ENCODE results near the gene GAR1. TPM values are rescaled to one million over a fixed set of nuclear protein-coding genes. Genes with fewer than 3 reads are reported as not detected.

Gene GAR1
- total RNA-seq, 5 donors from 2014 or later (not counting 1 experiment from before 2014, with no cell fraction given) = 8.1 to 13.9 (median 12.9) TPM

- DNase-seq (no peak), ATAC-seq (replicated peaks in 1 of 4) (no peak)
- Histone ChIP-seq H3K27me3 (replicated peaks in 1 of 2; ENCODE audit: control insufficient read depth in 2 of 2, extremely low read depth in 1 of 2, insufficient read depth in 2 of 2, low read length in 1 of 2) (no peaks in the 10 kb centered on the region), H3K36me3 (ENCODE audit: control insufficient read depth in 2 of 2, extremely low read depth in 1 of 2, insufficient read depth in 1 of 2, low read length in 1 of 2) (no peaks in the 10 kb centered on the region), H3K27ac (ENCODE audit: low read length) (no peak overlapping the region), H3K4me3 (ENCODE audit: control insufficient read depth in 1 of 2, extremely low read depth in 1 of 2, low read length in 1 of 2) (no peak overlapping the region), H3K9me3 (no peaks in the 10 kb centered on the region), H3K4me1 (ENCODE audit: control insufficient read depth in 1 of 2, extremely low read depth in 1 of 2, insufficient read depth in 2 of 2, low read length in 2 of 2) (no peaks in the 10 kb centered on the region)
- Mint-ChIP-seq H3K36me3 (no peaks in the 10 kb centered on the region), H3K27ac (no peak overlapping the region), H3K9me3 (peaks cover 0 to 8% (median 4%) of the 10 kb centered on the region in 3 donors), H3K4me3 (no peak overlapping the region), H3K27me3 (peaks cover 3% of the 10 kb centered on the region in 2 donors), H3K4me1 (no peaks in the 10 kb centered on the region)
- WGBS (ENCODE audit: insufficient coverage) = 50% methylated on average over 1 of the region's 4 CpGs
- ChIA-PET CTCF (interaction anchor here in 1 of 2 donors (0.5 kb wide), 1 partner anchor 130 kb away, joined by 4 read pairs; no protein-coding TSS in a partner anchor), POLR2A (no interaction called here)
These were observed 14.3 kb upstream of the GAR1 start for GRCh38 chr4:109801099-109801789.

- Histone ChIP-seq H3K9me3 (no peaks in the 10 kb centered on the region), H3K27ac (ENCODE audit: low read length) (no peak within 1 kb of the TSS), H3K4me3 (ENCODE audit: control insufficient read depth in 1 of 2, extremely low read depth in 1 of 2, low read length in 1 of 2) (no peak within 1 kb of the TSS), H3K27me3 (replicated peaks in 1 of 2; ENCODE audit: control insufficient read depth in 2 of 2, extremely low read depth in 1 of 2, insufficient read depth in 2 of 2, low read length in 1 of 2) (no peaks in the 10 kb centered on the region), H3K36me3 (ENCODE audit: control insufficient read depth in 2 of 2, extremely low read depth in 1 of 2, insufficient read depth in 1 of 2, low read length in 1 of 2) (no peaks in the 10 kb centered on the region), H3K4me1 (ENCODE audit: control insufficient read depth in 1 of 2, extremely low read depth in 1 of 2, insufficient read depth in 2 of 2, low read length in 2 of 2) (no peaks in the 10 kb centered on the region)
- Mint-ChIP-seq H3K27me3 (peaks cover 3 to 5% of the 10 kb centered on the region in 2 donors), H3K4me1 (no peaks in the 10 kb centered on the region), H3K27ac (no peak within 1 kb of the TSS), H3K36me3 (no peaks in the 10 kb centered on the region), H3K4me3 (no peak within 1 kb of the TSS), H3K9me3 (peaks cover 0 to 3% (median 0%) of the 10 kb centered on the region in 3 donors)
- WGBS (ENCODE audit: insufficient coverage) = no CpG with 5 or more reads among the region's 2 CpGs
- ChIA-PET POLR2A (interaction anchor here in 1 of 2 donors (0.7 kb wide), 1 partner anchor 111 kb away, joined by 6 read pairs; no protein-coding TSS in a partner anchor), CTCF (no interaction called here)
- ATAC-seq (replicated peaks in 1 of 4) = no peak
- DNase-seq = no peak
These were observed 13.7 kb upstream of the GAR1 start, which contains the start of gene CFI for GRCh38 chr4:109801895-109802319. TSS of gene CFI (minus strand) at chr4:109801999. CDS start at chr4:109801971, 28 bp downstream.

- CTCF ChIA-PET = interaction anchor here (0.5 to 1.2 kb wide), 3 partner anchors 74 to 714 kb away, joined by 3 to 4 read pairs (median 3); partner anchors contain the start of gene PLA2G12A (in 1 of the 2)
- no CpG with 5 or more reads among the region's 4 CpGs for WGBS (ENCODE audit: insufficient coverage)
These were observed 11.5 kb upstream of the GAR1 start for GRCh38 chr4:109803924-109804571.

DNA sequence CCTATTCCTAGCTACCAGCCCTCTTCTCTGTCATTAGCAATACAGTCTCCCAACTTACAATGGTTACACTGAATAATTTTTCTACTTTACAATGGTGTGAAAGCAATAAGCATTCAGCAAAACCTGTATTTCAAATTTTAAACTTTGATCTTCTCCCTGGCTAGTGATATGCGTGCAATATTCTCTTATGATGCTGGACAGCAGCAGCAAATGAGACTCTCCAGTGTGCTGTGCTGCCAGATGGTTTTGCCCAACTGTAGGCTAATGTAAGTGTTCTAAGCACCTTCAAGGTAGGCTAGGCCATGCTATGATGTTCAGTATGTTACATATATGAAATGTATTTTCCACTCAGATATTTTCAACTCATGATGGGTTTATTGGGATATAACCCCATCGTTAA, 5.9 kb upstream of the GAR1 start:
- no peak for ATAC-seq (replicated peaks in 1 of 4)
- POLR2A ChIA-PET = no interaction called here

More at GRCh38 chr4:109803924-109804571, 11.5 kb upstream of the GAR1 start:
- H3K27me3 ChIP-seq (replicated peaks in 1 of 2; ENCODE audit: control insufficient read depth in 2 of 2, extremely low read depth in 1 of 2, insufficient read depth in 2 of 2, low read length in 1 of 2) = no peaks in the 10 kb centered on the region
- H3K4me3 ChIP-seq (ENCODE audit: control insufficient read depth in 1 of 2, extremely low read depth in 1 of 2, low read length in 1 of 2) = no peak overlapping the region
- H3K27ac ChIP-seq (ENCODE audit: low read length) = no peak overlapping the region
- peak in 5 of 35 experiments; percentile 2 to 59 (median 6) for DNase-seq
- no peaks in the 10 kb centered on the region for H3K9me3 ChIP-seq
- no peaks in the 10 kb centered on the region for H3K4me1 ChIP-seq (ENCODE audit: control insufficient read depth in 1 of 2, extremely low read depth in 1 of 2, insufficient read depth in 2 of 2, low read length in 2 of 2)
- H3K36me3 Mint-ChIP-seq = no peaks in the 10 kb centered on the region
- POLR2A ChIA-PET = no interaction called here
- H3K36me3 ChIP-seq (ENCODE audit: control insufficient read depth in 2 of 2, extremely low read depth in 1 of 2, insufficient read depth in 1 of 2, low read length in 1 of 2) = no peaks in the 10 kb centered on the region
- H3K4me3 Mint-ChIP-seq = no peak overlapping the region
- H3K4me1 Mint-ChIP-seq = no peaks in the 10 kb centered on the region
- H3K27me3 Mint-ChIP-seq = peaks cover 5 to 8% of the 10 kb centered on the region in 2 donors
- ATAC-seq (replicated peaks in 1 of 4) = peak in 2 of 4 experiments; percentile 40 to 43
- H3K27ac Mint-ChIP-seq = no peak overlapping the region
- H3K9me3 Mint-ChIP-seq = no peaks in the 10 kb centered on the region

GRCh38 chr4:109810552-109811387, 4.8 kb upstream of the GAR1 start:
- Histone ChIP-seq H3K4me3 (ENCODE audit: control insufficient read depth in 1 of 2, extremely low read depth in 1 of 2, low read length in 1 of 2) (no peak overlapping the region), H3K4me1 (ENCODE audit: control insufficient read depth in 1 of 2, extremely low read depth in 1 of 2, insufficient read depth in 2 of 2, low read length in 2 of 2) (peaks cover under 1 to 7% of the 10 kb centered on the region in 2 experiments), H3K27ac (ENCODE audit: low read length) (no peak overlapping the region), H3K36me3 (ENCODE audit: control insufficient read depth in 2 of 2, extremely low read depth in 1 of 2, insufficient read depth in 1 of 2, low read length in 1 of 2) (no peaks in the 10 kb centered on the region), H3K9me3 (no peaks in the 10 kb centered on the region), H3K27me3 (replicated peaks in 1 of 2; ENCODE audit: control insufficient read depth in 2 of 2, extremely low read depth in 1 of 2, insufficient read depth in 2 of 2, low read length in 1 of 2) (no peaks in the 10 kb centered on the region)
- ATAC-seq (replicated peaks in 1 of 4) (no peak), DNase-seq (no peak)
- WGBS (ENCODE audit: insufficient coverage) = 87% methylated on average over 9 of the region's 11 CpGs
- no peak overlapping the region for H3K4me3 Mint-ChIP-seq
- no peaks in the 10 kb centered on the region for H3K36me3 Mint-ChIP-seq
- H3K9me3 Mint-ChIP-seq = no peaks in the 10 kb centered on the region
- ChIA-PET POLR2A (interaction anchor here in 1 of 2 donors (0.6 kb wide), 1 partner anchor 372 kb away, joined by 9 read pairs; no protein-coding TSS in a partner anchor), CTCF (no interaction called here)
- H3K27ac Mint-ChIP-seq = no peak overlapping the region
- peaks cover 5 to 9% of the 10 kb centered on the region in 2 donors for H3K27me3 Mint-ChIP-seq
- H3K4me1 Mint-ChIP-seq = peaks cover 4 to 10% (median 9%) of the 10 kb centered on the region in 3 donors

More for the DNA sequence above, 5.9 kb upstream of the GAR1 start:
- no peak for DNase-seq
- Histone ChIP-seq H3K36me3 (ENCODE audit: control insufficient read depth in 2 of 2, extremely low read depth in 1 of 2, insufficient read depth in 1 of 2, low read length in 1 of 2) (no peaks in the 10 kb centered on the region), H3K4me1 (ENCODE audit: control insufficient read depth in 1 of 2, extremely low read depth in 1 of 2, insufficient read depth in 2 of 2, low read length in 2 of 2) (peaks cover 0 to under 1% of the 10 kb centered on the region in 2 experiments), H3K27me3 (replicated peaks in 1 of 2; ENCODE audit: control insufficient read depth in 2 of 2, extremely low read depth in 1 of 2, insufficient read depth in 2 of 2, low read length in 1 of 2) (no peaks in the 10 kb centered on the region), H3K9me3 (no peaks in the 10 kb centered on the region), H3K27ac (ENCODE audit: low read length) (no peak overlapping the region), H3K4me3 (ENCODE audit: control insufficient read depth in 1 of 2, extremely low read depth in 1 of 2, low read length in 1 of 2) (no peak overlapping the region)
- peaks cover 0 to 2% (median 2%) of the 10 kb centered on the region in 3 donors for H3K4me1 Mint-ChIP-seq
- H3K36me3 Mint-ChIP-seq = no peaks in the 10 kb centered on the region
- CTCF ChIA-PET = no interaction called here
- H3K27me3 Mint-ChIP-seq = peaks cover 8 to 9% of the 10 kb centered on the region in 2 donors
- H3K27ac Mint-ChIP-seq = no peak overlapping the region
- no peaks in the 10 kb centered on the region for H3K9me3 Mint-ChIP-seq
- H3K4me3 Mint-ChIP-seq = no peak overlapping the region
- 100% methylated on average over 1 of the region's 2 CpGs for WGBS (ENCODE audit: insufficient coverage)

DNA sequence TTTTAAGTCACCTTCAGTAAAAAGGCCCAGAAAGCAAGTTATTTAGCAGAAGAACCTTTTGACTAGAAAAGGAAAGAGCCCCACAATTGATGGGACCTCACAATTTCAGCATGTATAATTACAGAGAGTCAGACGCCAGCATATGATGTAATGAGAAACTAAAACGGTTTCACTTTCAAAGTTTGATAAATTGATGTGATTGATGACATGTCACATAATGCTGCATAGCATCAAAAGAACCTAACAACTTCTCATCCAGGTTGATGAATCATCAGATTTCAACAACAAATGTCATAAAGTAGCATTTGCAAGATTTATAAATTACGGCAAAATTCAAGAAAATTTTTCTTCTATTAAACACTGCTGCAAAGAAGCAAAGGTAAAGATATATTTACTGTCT, 3.9 kb upstream of the GAR1 start:
- peak overlapping the region in 1 of 2 donors; percentile 34 for H3K27ac Mint-ChIP-seq
- H3K4me3 Mint-ChIP-seq = no peak overlapping the region
- H3K4me3 ChIP-seq (ENCODE audit: control insufficient read depth in 1 of 2, extremely low read depth in 1 of 2, low read length in 1 of 2) = no peak overlapping the region
- ATAC-seq (replicated peaks in 1 of 4) (no peak), DNase-seq (no peak)
- peaks cover 7 to 17% of the 10 kb centered on the region in 2 experiments for H3K4me1 ChIP-seq (ENCODE audit: control insufficient read depth in 1 of 2, extremely low read depth in 1 of 2, insufficient read depth in 2 of 2, low read length in 2 of 2)
- no peaks in the 10 kb centered on the region for H3K9me3 Mint-ChIP-seq
- no peaks in the 10 kb centered on the region for H3K9me3 ChIP-seq
- no CpG with 5 or more reads among the region's 3 CpGs for WGBS (ENCODE audit: insufficient coverage)
- CTCF ChIA-PET = interaction anchor here in 1 of 2 donors (1.0 kb wide), 1 partner anchor 195 kb away, joined by 3 read pairs; no protein-coding TSS in a partner anchor
- peaks cover 14 to 20% (median 18%) of the 10 kb centered on the region in 3 donors for H3K4me1 Mint-ChIP-seq
- H3K27ac ChIP-seq (ENCODE audit: low read length) = no peak overlapping the region
- POLR2A ChIA-PET = no interaction called here
- peaks cover 3 to 5% of the 10 kb centered on the region in 2 donors for H3K27me3 Mint-ChIP-seq
- H3K27me3 ChIP-seq (replicated peaks in 1 of 2; ENCODE audit: control insufficient read depth in 2 of 2, extremely low read depth in 1 of 2, insufficient read depth in 2 of 2, low read length in 1 of 2) = no peaks in the 10 kb centered on the region
- H3K36me3 Mint-ChIP-seq = no peaks in the 10 kb centered on the region
- no peaks in the 10 kb centered on the region for H3K36me3 ChIP-seq (ENCODE audit: control insufficient read depth in 2 of 2, extremely low read depth in 1 of 2, insufficient read depth in 1 of 2, low read length in 1 of 2)

All from T-cell (primary cell).